ENCODE measurements around the gene LTBP4.

LTBP4 gene

GRCh38 chr19:40598918-40599307 is 2.3 kb upstream of the LTBP4 start:
- H3K4me3 ChIP-seq (ENCODE audit: low read depth, low read length) = no peak overlapping the region
- TF ChIP-seq CTCF (IDR thresholded peaks at IDR 0.05; ENCODE audit: control insufficient read depth, extremely low read depth, insufficient read depth) = no peak
- DNase-seq (ENCODE audit: low read depth) = no peak

GRCh38 chr19:40599331-40599901 is 1.8 kb upstream of the LTBP4 start:
- no peak overlapping the region for H3K4me3 ChIP-seq (ENCODE audit: low read depth, low read length)
- DNase-seq (ENCODE audit: low read depth) = no peak

DNA sequence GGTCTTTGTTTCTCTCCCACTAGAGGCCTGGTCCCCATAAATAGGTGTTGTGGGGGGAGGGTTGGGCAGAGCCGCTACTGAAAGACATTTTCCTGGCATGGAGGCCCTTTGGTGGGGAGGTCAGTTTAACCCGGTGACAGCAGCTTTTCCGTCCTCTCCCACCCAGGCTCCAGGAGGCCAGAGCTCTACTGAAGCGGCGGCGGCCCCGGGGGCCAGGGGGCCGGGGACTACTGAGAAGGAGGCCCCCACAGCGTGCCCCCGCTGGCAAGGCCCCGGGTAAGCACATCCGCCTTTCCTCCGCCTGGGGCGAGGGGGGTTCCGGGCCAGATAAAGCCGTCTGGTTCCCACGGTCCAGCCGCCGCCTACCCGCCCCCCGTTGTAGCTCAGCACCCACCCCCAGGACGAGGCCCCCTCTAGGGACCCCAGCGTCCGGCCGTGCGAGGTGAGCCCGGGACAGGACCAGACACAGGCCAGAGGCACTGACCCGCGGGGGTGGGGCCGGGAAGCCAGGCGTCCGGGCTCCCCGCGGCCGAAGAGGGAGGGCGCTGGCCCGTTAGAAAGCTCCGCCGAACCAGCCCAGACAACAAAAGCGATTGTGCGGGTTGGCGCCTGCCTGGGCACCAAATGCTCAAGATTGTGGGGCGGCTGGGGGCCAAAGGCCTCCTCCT is 1.1 kb upstream of the LTBP4 start:
- no peak for TF ChIP-seq CTCF (IDR thresholded peaks at IDR 0.05; ENCODE audit: control insufficient read depth, extremely low read depth, insufficient read depth)

More at GRCh38 chr19:40599331-40599901, 1.8 kb upstream of the LTBP4 start:
- TF ChIP-seq CTCF (IDR thresholded peaks at IDR 0.05; ENCODE audit: control insufficient read depth, extremely low read depth, insufficient read depth) = no peak

GRCh38 chr19:40600570-40601133 is 517 bp upstream of the LTBP4 start:
- no peak for TF ChIP-seq CTCF (IDR thresholded peaks at IDR 0.05; ENCODE audit: control insufficient read depth, extremely low read depth, insufficient read depth)
- no peak for DNase-seq (ENCODE audit: low read depth)
- no peak overlapping the region for H3K4me3 ChIP-seq (ENCODE audit: low read depth, low read length)

More for the DNA sequence above, 1.1 kb upstream of the LTBP4 start:
- H3K4me3 ChIP-seq (ENCODE audit: low read depth, low read length) = no peak overlapping the region
- no peak for DNase-seq (ENCODE audit: low read depth)

DNA sequence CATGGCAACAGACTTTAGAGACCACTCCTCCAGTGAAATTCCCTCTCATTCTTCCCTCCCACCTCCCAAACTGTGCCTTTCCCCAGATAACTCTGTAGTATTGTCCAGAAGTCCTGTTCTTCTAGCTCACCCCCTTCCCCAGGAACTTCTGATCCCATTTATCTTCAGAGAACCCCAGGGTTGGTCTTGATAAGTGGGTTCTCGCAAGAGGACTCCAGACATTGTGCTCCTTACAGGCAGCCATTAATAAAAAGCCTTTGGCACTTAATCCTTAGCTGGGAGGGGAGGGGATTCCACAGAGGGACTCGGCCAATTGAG is 1.9 kb downstream of the LTBP4 start:
- H3K4me3 ChIP-seq (ENCODE audit: low read depth, low read length) = no peak overlapping the region
- TF ChIP-seq CTCF (IDR thresholded peaks at IDR 0.05; ENCODE audit: control insufficient read depth, extremely low read depth, insufficient read depth) = no peak

GRCh38 chr19:40603389-40604170 is 2.4 kb downstream of the LTBP4 start:
- H3K4me3 ChIP-seq (ENCODE audit: low read depth, low read length) = peak overlapping the region; percentile 41
- 0 out of 2 replicates have a peak, but pooled peaks have one; percentile 12 for TF ChIP-seq CTCF (IDR thresholded peaks at IDR 0.05; ENCODE audit: control insufficient read depth, extremely low read depth, insufficient read depth)
- peak; percentile 95 for DNase-seq (ENCODE audit: low read depth)

More for the DNA sequence above, 1.9 kb downstream of the LTBP4 start:
- DNase-seq (ENCODE audit: low read depth) = no peak

Measured in LNCaP clone FGC (cell line).